ENCODE data around the gene ARHGAP22. TPM values are rescaled to one million over a fixed set of nuclear protein-coding genes. Genes with fewer than 3 reads are reported as not detected.

ARHGAP22 gene
- total RNA-seq, 2 donors from 2014 or later = 4.4 to 8.6 TPM

DNA sequence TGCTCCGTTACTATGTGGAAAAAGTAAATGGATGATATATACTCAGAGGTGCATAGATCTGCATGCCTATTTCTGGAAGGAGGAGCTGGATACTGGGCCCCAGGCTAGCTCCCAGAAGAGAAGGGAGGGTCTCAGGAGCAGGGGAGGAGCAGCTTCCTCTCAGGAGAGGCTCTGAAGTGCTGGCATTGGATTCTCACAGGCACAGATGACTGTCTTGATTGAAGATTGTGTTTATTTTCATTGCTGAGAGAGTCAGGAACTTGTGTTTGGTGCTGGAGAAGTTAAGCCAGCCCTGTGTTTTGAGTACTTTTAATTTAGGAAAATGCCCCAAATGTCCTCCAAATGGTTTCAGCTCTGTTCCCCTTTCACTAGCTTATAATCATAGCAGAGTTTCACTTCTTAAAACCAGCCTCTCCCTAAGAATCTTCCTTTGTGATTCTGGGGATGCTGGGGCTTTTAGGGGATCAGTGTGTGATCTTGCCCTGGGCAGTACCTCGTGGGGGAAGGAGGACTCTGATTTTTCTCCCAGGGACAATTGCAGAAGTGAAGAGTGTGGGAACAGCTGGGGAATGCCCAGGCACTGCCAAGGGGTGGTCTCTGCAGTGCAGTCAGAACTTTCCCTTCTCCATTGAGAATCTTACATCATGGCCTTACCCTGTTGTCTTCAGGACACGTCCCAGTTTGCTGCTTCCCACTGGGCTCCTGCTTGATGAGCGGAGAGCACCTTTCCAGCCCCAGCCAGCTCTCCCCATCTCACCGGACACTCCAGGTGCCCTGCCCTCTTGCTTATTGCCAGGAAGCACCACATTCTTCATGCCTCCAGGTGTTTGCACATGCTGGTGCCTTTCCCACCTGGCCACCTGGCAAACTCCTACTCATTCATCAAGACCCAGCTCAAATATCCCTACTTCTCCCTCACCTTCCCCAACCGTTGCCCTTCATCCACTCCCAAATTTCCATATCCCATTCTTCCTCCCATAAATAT, 102.8 kb downstream of the ARHGAP22 start:
- TF ChIP-seq, protein P1, sequence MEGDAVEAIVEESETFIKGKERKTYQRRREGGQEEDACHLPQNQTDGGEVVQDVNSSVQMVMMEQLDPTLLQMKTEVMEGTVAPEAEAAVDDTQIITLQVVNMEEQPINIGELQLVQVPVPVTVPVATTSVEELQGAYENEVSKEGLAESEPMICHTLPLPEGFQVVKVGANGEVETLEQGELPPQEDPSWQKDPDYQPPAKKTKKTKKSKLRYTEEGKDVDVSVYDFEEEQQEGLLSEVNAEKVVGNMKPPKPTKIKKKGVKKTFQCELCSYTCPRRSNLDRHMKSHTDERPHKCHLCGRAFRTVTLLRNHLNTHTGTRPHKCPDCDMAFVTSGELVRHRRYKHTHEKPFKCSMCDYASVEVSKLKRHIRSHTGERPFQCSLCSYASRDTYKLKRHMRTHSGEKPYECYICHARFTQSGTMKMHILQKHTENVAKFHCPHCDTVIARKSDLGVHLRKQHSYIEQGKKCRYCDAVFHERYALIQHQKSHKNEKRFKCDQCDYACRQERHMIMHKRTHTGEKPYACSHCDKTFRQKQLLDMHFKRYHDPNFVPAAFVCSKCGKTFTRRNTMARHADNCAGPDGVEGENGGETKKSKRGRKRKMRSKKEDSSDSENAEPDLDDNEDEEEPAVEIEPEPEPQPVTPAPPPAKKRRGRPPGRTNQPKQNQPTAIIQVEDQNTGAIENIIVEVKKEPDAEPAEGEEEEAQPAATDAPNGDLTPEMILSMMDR (IDR thresholded peaks at IDR 0.05) = no peak
- no peak for TF ChIP-seq POLR2AphosphoS5 (IDR thresholded peaks at IDR 0.05)
- no peak for TF ChIP-seq POLR2A (IDR thresholded peaks at IDR 0.05)
- H3K9me3 ChIP-seq = no peaks in the 10 kb centered on the region
- 78% methylated on average over 6 of the region's 6 CpGs for WGBS
- H3K36me3 ChIP-seq = no peaks in the 10 kb centered on the region
- H3K4me3 ChIP-seq = no peak overlapping the region
- DNase-seq (ENCODE audit: low spot score) = no peak
- no peaks in the 10 kb centered on the region for H3K27me3 ChIP-seq (replicated peaks; ENCODE audit: insufficient read depth)
- no peak overlapping the region for H3K27ac ChIP-seq
- intact Hi-C loops (cut with DNase I) = no loop called here
- no peaks in the 10 kb centered on the region for H3K4me1 ChIP-seq (replicated peaks)

GRCh38 chr10:48501226-48501625, 103.6 kb downstream of the ARHGAP22 start:
- no peak overlapping the region for H3K27ac ChIP-seq
- no peaks in the 10 kb centered on the region for H3K36me3 ChIP-seq
- TF ChIP-seq POLR2A (IDR thresholded peaks at IDR 0.05) (no peak), POLR2AphosphoS5 (IDR thresholded peaks at IDR 0.05) (no peak)
- TF ChIP-seq, protein P1 (IDR thresholded peaks at IDR 0.05) = no peak
- intact Hi-C loops (cut with DNase I) = no loop called here
- DNase-seq (ENCODE audit: low spot score) = no peak
- 54% methylated on average over 2 of the region's 2 CpGs for WGBS
- no peaks in the 10 kb centered on the region for H3K27me3 ChIP-seq (replicated peaks; ENCODE audit: insufficient read depth)
- no peaks in the 10 kb centered on the region for H3K9me3 ChIP-seq
- H3K4me1 ChIP-seq (replicated peaks) = no peaks in the 10 kb centered on the region
- H3K4me3 ChIP-seq = no peak overlapping the region

- no peak overlapping the region for H3K27ac ChIP-seq
- no peaks in the 10 kb centered on the region for H3K9me3 ChIP-seq
- TF ChIP-seq POLR2A (IDR thresholded peaks at IDR 0.05) (no peak), POLR2AphosphoS5 (IDR thresholded peaks at IDR 0.05) (no peak)
- TF ChIP-seq, protein P1 (IDR thresholded peaks at IDR 0.05) = no peak
- no peaks in the 10 kb centered on the region for H3K4me1 ChIP-seq (replicated peaks)
- H3K27me3 ChIP-seq (replicated peaks; ENCODE audit: insufficient read depth) = no peaks in the 10 kb centered on the region
- WGBS = 92% methylated on average over 4 of the region's 4 CpGs
- no peaks in the 10 kb centered on the region for H3K36me3 ChIP-seq
- DNase-seq (ENCODE audit: low spot score) = no peak
- intact Hi-C loops (cut with DNase I) = no loop called here
- no peak overlapping the region for H3K4me3 ChIP-seq
Observed at GRCh38 chr10:48500771-48501170, 104.1 kb downstream of the ARHGAP22 start.

DNA sequence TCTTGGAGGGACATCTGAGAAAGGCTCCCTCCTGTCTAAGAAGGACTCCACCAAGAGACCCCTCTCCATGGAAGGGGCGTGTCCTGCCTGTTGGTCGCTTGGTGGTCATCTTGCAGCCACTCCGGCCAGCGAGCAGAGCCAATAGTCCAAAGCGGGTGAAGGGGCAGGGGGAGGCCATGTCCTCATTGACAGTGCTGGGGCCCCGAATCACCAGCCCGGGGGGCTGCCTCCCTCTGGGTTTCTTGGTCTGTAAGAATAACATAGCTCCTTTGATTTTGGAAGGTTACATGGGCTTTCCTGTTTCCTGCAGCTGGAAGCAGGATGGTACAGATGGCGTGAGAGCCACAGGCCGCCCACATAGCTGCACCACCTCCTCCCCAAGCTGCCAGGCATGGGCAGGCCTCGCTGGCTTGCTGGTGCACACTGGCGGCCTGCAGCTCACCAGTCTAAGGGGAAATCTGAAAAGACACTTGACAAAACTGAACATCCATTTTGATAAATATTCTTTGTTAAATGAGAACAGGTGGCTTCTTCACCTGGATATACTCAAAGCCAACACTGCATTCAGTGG, 105.8 kb downstream of the ARHGAP22 start:
- no peak for DNase-seq (ENCODE audit: low spot score)
- no peaks in the 10 kb centered on the region for H3K27me3 ChIP-seq (replicated peaks; ENCODE audit: insufficient read depth)
- H3K36me3 ChIP-seq = no peaks in the 10 kb centered on the region
- intact Hi-C loops (cut with DNase I) = no loop called here
- no peaks in the 10 kb centered on the region for H3K4me1 ChIP-seq (replicated peaks)
- no peaks in the 10 kb centered on the region for H3K9me3 ChIP-seq
- TF ChIP-seq POLR2AphosphoS5 (IDR thresholded peaks at IDR 0.05) = no peak
- TF ChIP-seq POLR2A (IDR thresholded peaks at IDR 0.05) = no peak
- TF ChIP-seq, protein P1 (IDR thresholded peaks at IDR 0.05) = no peak
- H3K27ac ChIP-seq = no peak overlapping the region
- WGBS = 88% methylated on average over 11 of the region's 11 CpGs
- no peak overlapping the region for H3K4me3 ChIP-seq
